HUES64 (cell line): ENCODE data around the gene BAIAP2.
"Not testable (repeated sequence)": the region's sequence is repeated elsewhere in the genome, so short reads cannot be mapped to it uniquely, and the experiment has no call there.

Source experiments
- H3K27ac ChIP-seq: 2 replicates; pipeline ENCODE4 v1.7.0; 2013; ENCODE audit warnings: low read depth, low read length, inconsistent platforms
- H3K27me3 ChIP-seq: 2 replicates; pipeline ENCODE4 v1.6.1; 2013; ENCODE audit warnings: mild to moderate bottlenecking, low read length; ENCODE audit not compliant: insufficient read depth
- H3K36me3 ChIP-seq: 2 replicates; pipeline ENCODE4 v1.6.1; 2013; ENCODE audit warnings: mild to moderate bottlenecking, low read length; ENCODE audit not compliant: insufficient read depth
- H3K4me1 ChIP-seq: 2 replicates; pipeline ENCODE4 v1.6.1; 2013; ENCODE audit warnings: mild to moderate bottlenecking, low read length, moderate library complexity; ENCODE audit not compliant: insufficient read depth
- H3K4me3 ChIP-seq: 2 replicates; pipeline ENCODE4 v1.5.1; 2013; ENCODE audit warnings: mild to moderate bottlenecking, low read length, moderate library complexity
- H3K9ac ChIP-seq: 2 replicates; pipeline ENCODE4 v1.6.1; 2013; ENCODE audit warnings: mild to moderate bottlenecking, low read depth, low read length
- H3K9me3 ChIP-seq: 2 replicates; pipeline ENCODE4 v1.6.1; 2013; ENCODE audit warnings: low read depth, low read length; ENCODE audit not compliant: insufficient read depth
- WGBS: fragments of 150-250, 120-280 bp; methylation state at CpG from one replicate; pipeline ENCODE4 v1.1.7; 2013; ENCODE audit warnings: missing lambda C conversion rate; 5-methylcytosine and 5-hydroxymethylcytosine counted together

BAIAP2 gene

GRCh38 chr17:81026266-81027036 is 8.5 kb upstream of the BAIAP2 start:
- no peak overlapping the region for H3K4me3 ChIP-seq
- 94% methylated on average over 31 of the region's 31 CpGs for WGBS
- no peaks in the 10 kb centered on the region for H3K9me3 ChIP-seq

DNA sequence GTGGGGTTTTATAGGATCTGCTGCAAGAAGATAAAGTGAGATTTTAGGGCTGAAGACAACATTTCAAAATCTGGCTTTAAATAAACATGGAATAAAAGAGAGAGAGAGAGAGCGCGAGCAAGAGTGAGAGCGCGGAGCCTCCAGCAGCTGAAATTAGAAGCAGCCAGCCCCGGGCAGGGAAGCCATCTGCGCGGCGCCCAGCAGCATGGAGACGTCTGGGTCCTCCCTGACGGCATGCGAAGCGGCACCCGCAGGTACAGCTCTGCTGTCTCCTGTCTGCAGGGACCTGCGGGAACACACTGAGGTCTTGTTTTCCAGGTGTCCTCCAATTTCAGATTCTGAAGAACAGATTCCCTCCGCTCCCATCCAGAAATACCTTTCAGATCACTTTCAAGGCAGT is 7.9 kb upstream of the BAIAP2 start:
- no peaks in the 10 kb centered on the region for H3K27me3 ChIP-seq
- no peaks in the 10 kb centered on the region for H3K9me3 ChIP-seq
- H3K36me3 ChIP-seq, result no peaks in the 10 kb centered on the region
- no peak overlapping the region for H3K9ac ChIP-seq
- no peak overlapping the region for H3K27ac ChIP-seq
- H3K4me1 ChIP-seq, result no peaks in the 10 kb centered on the region
- WGBS, result 94% methylated on average over 15 of the region's 15 CpGs
- no peak overlapping the region for H3K4me3 ChIP-seq

More at GRCh38 chr17:81026266-81027036, 8.5 kb upstream of the BAIAP2 start:
- Histone ChIP-seq H3K36me3 (no peaks in the 10 kb centered on the region), H3K9ac (no peak overlapping the region), H3K27me3 (no peaks in the 10 kb centered on the region), H3K27ac (no peak overlapping the region), H3K4me1 (no peaks in the 10 kb centered on the region)

- Histone ChIP-seq H3K9ac (no peak overlapping the region), H3K4me3 (no peak overlapping the region), H3K4me1 (no peaks in the 10 kb centered on the region), H3K9me3 (no peaks in the 10 kb centered on the region), H3K36me3 (no peaks in the 10 kb centered on the region), H3K27ac (no peak overlapping the region), H3K27me3 (no peaks in the 10 kb centered on the region)
- WGBS, result 90% methylated on average over 37 of the region's 37 CpGs
Measured at GRCh38 chr17:81027591-81028505, 7.1 kb upstream of the BAIAP2 start.

GRCh38 chr17:81028506-81028858 is 6.5 kb upstream of the BAIAP2 start:
- H3K9me3 ChIP-seq, result no peaks in the 10 kb centered on the region
- no peak overlapping the region for H3K27ac ChIP-seq
- H3K9ac ChIP-seq, result no peak overlapping the region
- H3K4me1 ChIP-seq, result no peaks in the 10 kb centered on the region
- H3K36me3 ChIP-seq, result no peaks in the 10 kb centered on the region
- WGBS, result 69% methylated on average over 12 of the region's 12 CpGs
- peaks cover 5% of the 10 kb centered on the region; the same call in 1 of the 2 replicates for H3K27me3 ChIP-seq
- no peak overlapping the region for H3K4me3 ChIP-seq

DNA sequence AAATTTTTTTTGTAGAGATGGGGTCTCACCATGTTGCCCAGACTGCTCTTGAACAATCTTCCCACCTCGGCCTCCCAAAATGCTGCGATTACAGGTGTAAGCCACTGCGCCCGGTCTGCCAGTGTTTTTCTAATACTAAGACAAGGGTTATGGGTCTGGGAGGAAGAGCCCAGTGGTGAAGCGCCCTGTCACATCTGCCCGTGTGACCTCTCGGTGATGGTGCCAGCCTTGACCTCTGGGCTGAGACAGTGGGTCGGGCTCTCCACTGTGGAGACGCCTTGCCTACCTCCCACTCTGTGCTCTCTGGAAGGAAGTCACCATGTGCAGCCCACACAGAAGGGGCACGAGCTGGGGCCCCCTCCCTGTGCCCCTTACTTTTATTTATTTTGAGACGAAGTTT is 5.1 kb upstream of the BAIAP2 start:
- Histone ChIP-seq H3K9ac (no peak overlapping the region), H3K27ac (no peak overlapping the region), H3K27me3 (peaks cover 11% of the 10 kb centered on the region; the same call in 1 of the 2 replicates), H3K36me3 (no peaks in the 10 kb centered on the region), H3K4me1 (no peaks in the 10 kb centered on the region), H3K9me3 (no peaks in the 10 kb centered on the region), H3K4me3 (no peak overlapping the region)
- 94% methylated on average over 11 of the region's 11 CpGs for WGBS

DNA sequence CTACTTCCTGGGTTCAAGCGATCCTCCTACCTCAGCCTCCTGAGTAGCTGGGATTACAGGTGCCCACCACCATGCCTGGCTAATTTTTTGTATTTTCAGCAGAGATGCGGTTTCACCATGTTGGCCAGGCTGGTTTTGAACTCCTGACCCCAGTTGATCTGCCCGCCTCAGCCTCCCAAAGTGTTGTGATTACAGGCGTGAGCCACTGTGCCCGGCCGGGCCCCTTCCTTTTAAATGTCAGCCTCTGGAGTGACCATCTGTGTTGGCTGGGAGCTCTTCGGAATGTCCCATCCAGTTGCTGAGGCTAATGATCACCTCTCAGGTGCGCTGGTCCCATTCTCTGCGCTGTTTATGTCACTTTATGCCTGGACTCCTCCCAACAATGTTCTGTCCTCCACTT is 4.6 kb upstream of the BAIAP2 start:
- H3K9ac ChIP-seq, H3K4me1 ChIP-seq, H3K9me3 ChIP-seq, H3K4me3 ChIP-seq, H3K36me3 ChIP-seq, H3K27ac ChIP-seq: not testable (repeated sequence)
- peaks cover 11% of the 10 kb centered on the region; the same call in 1 of the 2 replicates for H3K27me3 ChIP-seq
- WGBS, result 96% methylated on average over 9 of the region's 9 CpGs

- WGBS, result 88% methylated on average over 32 of the region's 32 CpGs
- Histone ChIP-seq H3K36me3 (no peaks in the 10 kb centered on the region), H3K4me1 (no peaks in the 10 kb centered on the region), H3K9me3 (no peaks in the 10 kb centered on the region), H3K27me3 (peaks cover 14% of the 10 kb centered on the region), H3K27ac (no peak overlapping the region), H3K9ac (no peak overlapping the region), H3K4me3 (no peak overlapping the region)
Measured at GRCh38 chr17:81030741-81031565, 4.0 kb upstream of the BAIAP2 start.

- H3K9ac ChIP-seq, result no peak overlapping the region
- H3K4me1 ChIP-seq, result 0 out of 2 replicates have a peak, but pooled peaks cover 4% of the 10 kb centered on the region
- peaks cover 19% of the 10 kb centered on the region for H3K27me3 ChIP-seq
- no peak overlapping the region for H3K27ac ChIP-seq
- no peaks in the 10 kb centered on the region for H3K9me3 ChIP-seq
- no peaks in the 10 kb centered on the region for H3K36me3 ChIP-seq
- WGBS, result 90% methylated on average over 39 of the region's 41 CpGs
- no peak overlapping the region for H3K4me3 ChIP-seq
Measured at GRCh38 chr17:81031566-81032550, 3.1 kb upstream of the BAIAP2 start.

- 91% methylated on average over 34 of the region's 34 CpGs for WGBS
- 0 out of 2 replicates have a peak, but pooled peaks cover 4% of the 10 kb centered on the region for H3K4me1 ChIP-seq
- H3K4me3 ChIP-seq, result no peak overlapping the region
- H3K27me3 ChIP-seq, result peaks cover 19% of the 10 kb centered on the region
- no peak overlapping the region for H3K9ac ChIP-seq
- H3K27ac ChIP-seq, result no peak overlapping the region
- no peaks in the 10 kb centered on the region for H3K9me3 ChIP-seq
- no peaks in the 10 kb centered on the region for H3K36me3 ChIP-seq
Measured at GRCh38 chr17:81032641-81033480, 2.1 kb upstream of the BAIAP2 start.
